ENCODE data around the gene RAI1. TPM values are rescaled to one million over a fixed set of nuclear protein-coding genes. Genes with fewer than 3 reads are reported as not detected.

RAI1 gene
- total RNA-seq, 4 donors from 2014 or later: 19.4 to 38.2 (median 35.3) TPM

GRCh38 chr17:17844500-17844899, 163.2 kb downstream of the RAI1 start:
- H3K4me3 ChIP-seq (ENCODE audit: low read depth, poor library complexity, severe bottlenecking): no peak overlapping the region
- no peak for DNase-seq (ENCODE audit: low spot score in 2 of 2)
- 92 to 93% methylated on average over 6 of the region's 6 CpGs for WGBS, 2 donors
- TF ChIP-seq POLR2A (IDR thresholded peaks at IDR 0.05) (no peak), CTCF (IDR thresholded peaks at IDR 0.05) (no peak)
- intact Hi-C loops (cut with DNase I; ENCODE audit: low total_unique reads): no loop called here

- no peak for DNase-seq (ENCODE audit: low spot score in 2 of 2)
- TF ChIP-seq POLR2A (IDR thresholded peaks at IDR 0.05): no peak
- H3K4me3 ChIP-seq (ENCODE audit: low read depth, poor library complexity, severe bottlenecking): no peak overlapping the region
- intact Hi-C loops (cut with DNase I; ENCODE audit: low total_unique reads): no loop called here
- 60 to 66% methylated on average over 12 of the region's 13 CpGs for WGBS, 2 donors
Measured at GRCh38 chr17:17845046-17845775, 164.0 kb downstream of the RAI1 start.

- intact Hi-C loops (cut with DNase I; ENCODE audit: low total_unique reads): no loop called here
Measured at GRCh38 chr17:17846003-17846402, 164.7 kb downstream of the RAI1 start.

GRCh38 chr17:17846645-17847044, 165.4 kb downstream of the RAI1 start:
- no peak overlapping the region for H3K4me3 ChIP-seq (ENCODE audit: low read depth, poor library complexity, severe bottlenecking)
- intact Hi-C loops (cut with DNase I; ENCODE audit: low total_unique reads): no loop called here
- 83 to 84% methylated on average over 8 of the region's 8 CpGs for WGBS, 2 donors
- no peak for TF ChIP-seq CTCF (IDR thresholded peaks at IDR 0.05)
- TF ChIP-seq POLR2A (IDR thresholded peaks at IDR 0.05): no peak
- no peak for DNase-seq (ENCODE audit: low spot score in 2 of 2)

More at GRCh38 chr17:17846003-17846402, 164.7 kb downstream of the RAI1 start:
- H3K4me3 ChIP-seq (ENCODE audit: low read depth, poor library complexity, severe bottlenecking): no peak overlapping the region
- TF ChIP-seq POLR2A (IDR thresholded peaks at IDR 0.05): no peak
- TF ChIP-seq CTCF (IDR thresholded peaks at IDR 0.05): no peak
- DNase-seq (ENCODE audit: low spot score in 2 of 2): no peak
- WGBS, 2 donors: 83 to 92% methylated on average over 7 to 8 of the region's 8 CpGs

- DNase-seq (ENCODE audit: low spot score in 2 of 2): no peak
- 73 to 80% methylated on average over 13 to 17 of the region's 17 CpGs for WGBS, 2 donors
- no peak for TF ChIP-seq POLR2A (IDR thresholded peaks at IDR 0.05)
- no peak for TF ChIP-seq CTCF (IDR thresholded peaks at IDR 0.05)
- intact Hi-C loops (cut with DNase I; ENCODE audit: low total_unique reads): no loop called here
- no peak overlapping the region for H3K4me3 ChIP-seq (ENCODE audit: low read depth, poor library complexity, severe bottlenecking)
Measured at GRCh38 chr17:17847118-17847689, 165.9 kb downstream of the RAI1 start.

- H3K4me3 ChIP-seq (ENCODE audit: low read depth, poor library complexity, severe bottlenecking): no peak overlapping the region
- no peak for DNase-seq (ENCODE audit: low spot score in 2 of 2)
- WGBS, 2 donors: 86 to 94% methylated on average over 4 to 5 of the region's 5 CpGs
- intact Hi-C loops (cut with DNase I; ENCODE audit: low total_unique reads): no loop called here
- TF ChIP-seq CTCF (IDR thresholded peaks at IDR 0.05) (no peak), POLR2A (IDR thresholded peaks at IDR 0.05) (no peak)
Measured at GRCh38 chr17:17847726-17848125, 166.5 kb downstream of the RAI1 start.

All from lower leg skin (tissue), 4 donors.